Mesothelial cell of epicardium (in vitro differentiated cells): ENCODE data around the gene PERM1. TPM values are rescaled to one million over a fixed set of nuclear protein-coding genes. Genes with fewer than 3 reads are reported as not detected.
A peak's percentile ranks its signal among the peaks of the same experiment; 100 is the strongest.
"Not testable (repeated sequence)": the region's sequence is repeated elsewhere in the genome, so short reads cannot be mapped to it uniquely, and the experiment has no call there.

ENCODE experiments used
- DNase-seq, 2 experiments: peaks; one replicate each; pipeline ENCODE4 v3.0.0; 2021; ENCODE audit warnings: low spot score in 2 of 2; ENCODE audit not compliant: unreplicated experiment in 2 of 2
- H3K27ac Mint-ChIP-seq: 2 replicates; pipeline ENCODE4 v1.8.0; 2021; ENCODE audit warnings: mixed read lengths
- H3K27me3 Mint-ChIP-seq: 2 replicates; pipeline ENCODE4 v1.8.0; 2021; ENCODE audit warnings: low read depth, mixed read lengths
- H3K36me3 Mint-ChIP-seq: 2 replicates; pipeline ENCODE4 v1.8.0; 2021; ENCODE audit warnings: mixed read lengths
- H3K4me1 Mint-ChIP-seq: 2 replicates; pipeline ENCODE4 v1.8.0; 2021; ENCODE audit warnings: mixed read lengths
- H3K4me3 Mint-ChIP-seq: 2 replicates; pipeline ENCODE4 v1.8.0; 2021; ENCODE audit warnings: mild to moderate bottlenecking, moderate library complexity, mixed read lengths
- H3K9me3 Mint-ChIP-seq: 2 replicates; pipeline ENCODE4 v1.8.0; 2021; ENCODE audit warnings: mixed read lengths
- total RNA-seq: library from RNA; stranded (reverse); gene quantifications from 3 replicates; pipeline ENCODE4 v1.2.1, GENCODE V29; 2021
- TF ChIP-seq, protein P1 (sequence below): fragments of 200-600 bp; sonication (generic); IDR thresholded peaks from one replicate; pipeline ENCODE4 v1.5.0; 2021; ENCODE audit warnings: antibody characterized with exemption; ENCODE audit not compliant: unreplicated experiment

PERM1 gene
- total RNA-seq, 1 donor from 2014 or later = 2.8 TPM

DNA sequence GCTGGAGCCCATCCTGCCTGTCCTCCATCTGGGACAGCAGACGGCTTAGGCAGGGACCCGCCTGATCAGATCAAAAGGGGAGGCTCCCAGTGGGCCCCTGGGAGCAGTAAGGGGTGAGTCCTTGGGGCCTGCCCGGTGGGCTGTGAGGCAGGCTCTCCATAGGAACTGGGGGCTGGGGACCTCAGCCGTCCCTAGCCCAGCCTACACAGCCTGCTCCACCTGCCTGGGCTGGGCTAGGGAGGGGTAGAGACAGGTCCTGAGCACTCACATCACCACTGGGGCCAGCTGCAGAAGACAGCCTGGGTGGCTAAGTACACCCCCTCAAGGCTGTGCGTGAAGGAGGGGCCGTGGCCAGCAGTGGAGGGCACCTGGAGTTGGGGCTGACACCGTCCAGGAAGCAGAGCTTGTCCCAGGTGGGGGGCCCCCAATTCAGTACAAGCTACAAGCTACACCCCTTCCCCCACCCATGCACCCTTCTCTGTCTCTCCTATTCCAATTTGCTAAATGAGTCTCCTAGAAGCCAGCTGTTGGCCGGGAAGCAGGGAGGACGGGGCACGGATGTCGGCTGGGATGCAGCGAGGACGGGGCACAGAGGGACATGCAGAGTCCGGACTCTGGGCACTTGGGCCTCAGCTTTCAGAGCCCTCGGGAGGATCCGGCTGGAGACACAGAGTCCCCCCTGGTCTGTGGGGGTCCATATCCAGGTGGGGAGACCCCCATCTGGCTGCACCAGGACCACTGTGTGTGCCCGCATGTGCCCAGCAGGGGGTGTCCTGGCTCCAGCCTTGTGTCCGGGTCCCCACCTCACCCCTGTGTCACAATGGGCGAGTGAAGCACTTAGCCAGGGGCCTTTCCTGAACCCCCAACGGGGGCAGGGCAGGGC, 33.1 kb upstream of the PERM1 start:
- H3K36me3 Mint-ChIP-seq = peaks cover 7% of the 10 kb centered on the region
- H3K9me3 Mint-ChIP-seq = no peaks in the 10 kb centered on the region
- peaks cover 27% of the 10 kb centered on the region for H3K4me1 Mint-ChIP-seq
- H3K4me3 Mint-ChIP-seq = peak overlapping the region; percentile 89
- H3K27me3 Mint-ChIP-seq = no peaks in the 10 kb centered on the region
- TF ChIP-seq, protein P1, sequence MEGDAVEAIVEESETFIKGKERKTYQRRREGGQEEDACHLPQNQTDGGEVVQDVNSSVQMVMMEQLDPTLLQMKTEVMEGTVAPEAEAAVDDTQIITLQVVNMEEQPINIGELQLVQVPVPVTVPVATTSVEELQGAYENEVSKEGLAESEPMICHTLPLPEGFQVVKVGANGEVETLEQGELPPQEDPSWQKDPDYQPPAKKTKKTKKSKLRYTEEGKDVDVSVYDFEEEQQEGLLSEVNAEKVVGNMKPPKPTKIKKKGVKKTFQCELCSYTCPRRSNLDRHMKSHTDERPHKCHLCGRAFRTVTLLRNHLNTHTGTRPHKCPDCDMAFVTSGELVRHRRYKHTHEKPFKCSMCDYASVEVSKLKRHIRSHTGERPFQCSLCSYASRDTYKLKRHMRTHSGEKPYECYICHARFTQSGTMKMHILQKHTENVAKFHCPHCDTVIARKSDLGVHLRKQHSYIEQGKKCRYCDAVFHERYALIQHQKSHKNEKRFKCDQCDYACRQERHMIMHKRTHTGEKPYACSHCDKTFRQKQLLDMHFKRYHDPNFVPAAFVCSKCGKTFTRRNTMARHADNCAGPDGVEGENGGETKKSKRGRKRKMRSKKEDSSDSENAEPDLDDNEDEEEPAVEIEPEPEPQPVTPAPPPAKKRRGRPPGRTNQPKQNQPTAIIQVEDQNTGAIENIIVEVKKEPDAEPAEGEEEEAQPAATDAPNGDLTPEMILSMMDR = peak; percentile 37
- peak overlapping the region; percentile 97 for H3K27ac Mint-ChIP-seq
- no peak for DNase-seq

DNA sequence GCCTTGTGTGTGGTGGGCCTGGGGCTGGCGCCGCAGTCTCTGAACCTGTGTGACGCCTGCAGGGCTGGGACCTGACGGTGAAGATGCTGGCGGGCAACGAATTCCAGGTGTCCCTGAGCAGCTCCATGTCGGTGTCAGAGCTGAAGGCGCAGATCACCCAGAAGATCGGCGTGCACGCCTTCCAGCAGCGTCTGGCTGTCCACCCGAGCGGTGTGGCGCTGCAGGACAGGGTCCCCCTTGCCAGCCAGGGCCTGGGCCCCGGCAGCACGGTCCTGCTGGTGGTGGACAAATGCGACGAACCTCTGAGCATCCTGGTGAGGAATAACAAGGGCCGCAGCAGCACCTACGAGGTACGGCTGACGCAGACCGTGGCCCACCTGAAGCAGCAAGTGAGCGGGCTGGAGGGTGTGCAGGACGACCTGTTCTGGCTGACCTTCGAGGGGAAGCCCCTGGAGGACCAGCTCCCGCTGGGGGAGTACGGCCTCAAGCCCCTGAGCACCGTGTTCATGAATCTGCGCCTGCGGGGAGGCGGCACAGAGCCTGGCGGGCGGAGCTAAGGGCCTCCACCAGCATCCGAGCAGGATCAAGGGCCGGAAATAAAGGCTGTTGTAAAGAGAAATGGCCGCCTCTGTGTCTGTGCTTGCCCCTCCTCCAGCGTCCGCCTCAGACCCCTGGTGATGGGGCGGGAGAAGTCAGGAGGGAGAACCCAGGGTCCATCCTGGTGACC, 32.2 kb upstream of the PERM1 start:
- no peaks in the 10 kb centered on the region for H3K27me3 Mint-ChIP-seq
- H3K9me3 Mint-ChIP-seq = no peaks in the 10 kb centered on the region
- H3K36me3 Mint-ChIP-seq = peaks cover 9% of the 10 kb centered on the region
- peaks cover 27% of the 10 kb centered on the region for H3K4me1 Mint-ChIP-seq
- peak overlapping the region; percentile 97 for H3K27ac Mint-ChIP-seq
- DNase-seq = peak in 1 of 2 experiments; percentile 19
- H3K4me3 Mint-ChIP-seq = peak overlapping the region; percentile 89
- TF ChIP-seq, protein P1 = no peak

DNA sequence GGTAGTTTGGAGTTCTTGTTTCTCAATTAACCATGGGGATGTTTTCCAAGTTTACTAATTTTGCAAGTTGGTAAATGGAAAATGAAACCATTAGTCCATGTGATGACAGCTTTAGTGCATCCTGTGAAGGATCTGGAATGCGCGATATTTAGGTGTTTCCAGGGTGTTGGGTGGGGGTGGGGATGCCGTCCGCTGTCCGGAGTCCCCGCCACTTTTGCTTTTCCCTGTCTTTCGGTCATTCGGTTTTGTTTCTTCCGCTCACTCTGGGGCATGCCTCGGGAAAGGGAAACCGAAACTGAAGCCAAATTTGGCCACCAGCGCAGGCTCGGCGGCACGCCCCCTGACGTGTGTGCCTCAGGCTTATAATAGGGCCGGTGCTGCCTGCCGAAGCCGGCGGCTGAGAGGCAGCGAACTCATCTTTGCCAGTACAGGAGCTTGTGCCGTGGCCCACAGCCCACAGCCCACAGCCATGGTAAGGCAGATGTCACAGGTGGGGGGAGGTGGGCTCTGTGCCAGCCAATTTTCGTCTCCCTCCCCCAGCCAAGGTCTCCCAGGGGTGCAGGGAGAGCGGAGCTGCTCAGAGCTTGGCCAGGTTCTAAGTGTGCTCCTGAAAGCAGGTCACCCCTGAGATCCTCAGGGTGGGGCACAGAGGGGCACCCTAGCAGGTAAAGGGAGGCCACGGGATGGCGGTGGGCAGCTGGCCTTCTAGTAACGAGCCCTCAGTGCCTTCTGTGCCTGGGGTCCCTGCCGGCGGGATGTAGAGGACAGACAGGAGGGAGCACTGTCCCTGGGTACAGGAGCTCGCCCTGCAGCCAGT, 31.4 kb upstream of the PERM1 start, which contains the start of gene ISG15:
Gene ISG15 (plus strand): TSS at position 393 of the 817 bp plus-strand sequence. CDS start 77 bp downstream, at position 470.
- Mint-ChIP-seq H3K9me3 (no peaks in the 10 kb centered on the region), H3K4me3 (peak within 1 kb of the TSS; percentile 89), H3K36me3 (peaks cover 11% of the 10 kb centered on the region), H3K27me3 (no peaks in the 10 kb centered on the region), H3K4me1 (peaks cover 27% of the 10 kb centered on the region), H3K27ac (peak within 1 kb of the TSS; percentile 97)
- TF ChIP-seq, protein P1 = no peak
- DNase-seq = peak; percentile 62 to 86

DNA sequence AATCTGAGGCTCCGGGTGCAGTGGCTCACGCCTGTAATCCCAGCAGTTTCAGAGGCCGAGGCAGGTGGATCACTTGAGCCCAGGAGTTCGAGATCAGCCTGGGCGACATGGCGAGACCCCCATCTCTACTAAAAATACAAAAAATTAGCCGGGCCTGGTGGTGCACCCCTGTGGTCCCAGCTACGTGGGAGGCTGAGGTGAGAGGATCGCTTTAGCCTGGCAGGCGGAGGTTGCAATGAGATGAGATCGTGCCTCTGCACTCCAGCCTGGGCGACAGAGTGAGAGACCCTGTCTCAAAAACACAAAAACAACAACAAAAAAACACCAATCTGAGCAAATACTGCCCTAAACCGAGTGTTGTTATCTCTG, 30.8 kb upstream of the PERM1 start:
- Mint-ChIP-seq H3K4me1 (peaks cover 27% of the 10 kb centered on the region), H3K4me3 (peak overlapping the region; percentile 89), H3K36me3 (peaks cover 13% of the 10 kb centered on the region), H3K27ac (peak overlapping the region; percentile 97)
- H3K9me3 Mint-ChIP-seq, H3K27me3 Mint-ChIP-seq, DNase-seq: not testable (repeated sequence)

DNA sequence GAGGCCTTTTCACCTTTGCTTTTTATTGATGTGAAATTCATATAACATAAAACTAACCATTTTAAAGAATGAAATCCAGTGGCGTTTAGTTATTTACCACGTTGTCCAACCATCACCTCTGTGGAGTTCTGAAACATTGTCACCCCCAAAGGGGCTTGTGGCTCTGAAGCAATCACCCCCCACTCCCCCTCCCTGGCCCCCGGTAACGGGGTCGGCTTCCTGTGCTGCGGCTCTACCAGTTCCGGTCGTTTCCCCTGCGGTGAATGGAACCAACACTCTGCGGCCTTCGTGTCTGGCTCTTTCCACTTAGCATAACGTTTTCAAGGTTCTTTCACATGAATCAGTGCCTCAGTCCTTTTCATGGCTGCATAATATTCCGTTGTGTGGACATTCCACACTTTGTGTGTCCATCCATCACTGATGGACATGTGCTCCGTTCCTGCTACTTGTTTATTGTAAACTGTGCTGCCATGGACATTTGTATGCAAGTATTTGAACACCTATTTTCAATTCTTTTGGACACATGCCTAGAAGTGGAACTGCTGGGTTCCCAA, 29.6 kb upstream of the PERM1 start:
- no peak overlapping the region for H3K27ac Mint-ChIP-seq
- DNase-seq = no peak
- H3K27me3 Mint-ChIP-seq = no peaks in the 10 kb centered on the region
- peaks cover 24% of the 10 kb centered on the region for H3K4me1 Mint-ChIP-seq
- no peak overlapping the region for H3K4me3 Mint-ChIP-seq
- peaks cover 10% of the 10 kb centered on the region for H3K36me3 Mint-ChIP-seq
- H3K9me3 Mint-ChIP-seq = no peaks in the 10 kb centered on the region
- TF ChIP-seq, protein P1 = no peak

DNA sequence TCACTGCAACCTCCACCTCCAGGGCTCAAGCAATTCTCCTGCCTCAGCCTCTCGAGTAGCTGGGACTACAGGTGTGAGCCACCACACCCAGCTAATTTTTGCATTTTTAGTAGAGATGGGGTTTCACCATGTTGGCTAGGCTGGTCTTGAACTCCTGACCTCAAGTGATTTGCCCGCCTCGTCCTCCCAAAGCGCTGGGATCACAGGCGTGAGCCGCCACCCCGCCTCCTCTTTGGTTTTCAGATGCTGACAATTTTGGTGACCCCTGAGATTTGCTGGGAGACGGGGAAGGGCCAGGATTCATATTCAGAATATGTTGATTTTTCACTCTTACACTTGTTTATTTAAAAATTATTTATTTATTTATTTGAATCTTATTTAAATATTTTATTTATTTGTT, 28.2 kb upstream of the PERM1 start:
- not testable (repeated sequence) for H3K27ac Mint-ChIP-seq, H3K4me3 Mint-ChIP-seq, H3K36me3 Mint-ChIP-seq, H3K27me3 Mint-ChIP-seq, H3K9me3 Mint-ChIP-seq, DNase-seq
- H3K4me1 Mint-ChIP-seq = peaks cover 31% of the 10 kb centered on the region
